GM12878 (cell line): ENCODE measurements around the gene CCDC3. TPM values are rescaled to one million over a fixed set of nuclear protein-coding genes. Genes with fewer than 3 reads are reported as not detected.

Experiments used
- ATAC-seq: fragments of 200-7000 bp; cut with Tn5 transposase; 3 replicates; pipeline ENCODE4 v1.9.1; 2020; ENCODE audit warnings: mild to moderate bottlenecking, moderate library complexity
- BruUV-seq: library from RNA; stranded (reverse); fragments of 400-500 nt; replicated peaks from 2 replicates; lab custom pipeline; 2021; lab: Mats Ljungman, UMichigan
- CTCF ChIA-PET: fragments of 300-600 bp; sonication (Branson Sonifier 250); formaldehyde crosslinking; extraction: SDS; loops from one replicate; lab custom pipeline; 2021; ENCODE audit warnings: inconsistent platforms; lab: Yijun Ruan, JAX
- POLR2A ChIA-PET: fragments of 350-600 bp; formaldehyde crosslinking; extraction: SDS; loops from one replicate; lab custom pipeline; 2021; ENCODE audit warnings: inconsistent platforms; lab: Charles Lee
- RAD21 ChIA-PET: fragments of 300-600 bp; sonication (Branson Sonifier 250); formaldehyde crosslinking; loops from one replicate; lab custom pipeline; 2023; ENCODE audit warnings: antibody characterized with exemption; ENCODE audit not compliant: unreplicated experiment; lab: Charles Lee
- SMC1A ChIA-PET: fragments of 300-600 bp; sonication (Branson Sonifier 250); formaldehyde crosslinking; loops from one replicate; lab custom pipeline; 2023; ENCODE audit not compliant: unreplicated experiment, uncharacterized antibody; lab: Charles Lee
- DNase-seq: peaks from one replicate; pipeline ENCODE4 v3.0.0-alpha.2; 2011; ENCODE audit warnings: low read depth, low spot score
- FAIRE-seq: peaks from 3 replicates; lab custom pipeline; 2011; peaks lifted over from hg19 to GRCh38; lab: Jason Lieb, UNC
- H2AFZ ChIP-seq: 2 replicates; pipeline ENCODE4 v1.6.0; 2011; ENCODE audit warnings: low read depth, low read length, control low read depth; ENCODE audit not compliant: control insufficient read depth
- H3K27ac ChIP-seq: 2 replicates; pipeline ENCODE4 v1.5.1; 2011; ENCODE audit warnings: control low read depth; ENCODE audit not compliant: control insufficient read depth, insufficient read depth
- H3K27me3 ChIP-seq, 2 experiments: replicated peaks in 1 of 2; 2 replicates each; pipeline versions ENCODE4 v1.6.0 to v1.6.1; 2011; ENCODE audit warnings: low read length in 1 of 2; ENCODE audit not compliant: control insufficient read depth in 2 of 2, insufficient read depth in 2 of 2
- H3K36me3 ChIP-seq, 2 experiments: 2 replicates each; pipeline ENCODE4 v1.5.1; 2011; ENCODE audit warnings: low read length in 1 of 2; ENCODE audit not compliant: control insufficient read depth in 2 of 2, insufficient read depth in 2 of 2
- H3K4me1 ChIP-seq: 2 replicates; pipeline ENCODE4 v1.6.1; 2011; ENCODE audit warnings: mild to moderate bottlenecking, low read length, moderate library complexity, mixed read lengths; ENCODE audit not compliant: control insufficient read depth, insufficient read depth
- H3K4me2 ChIP-seq: 2 replicates; pipeline ENCODE4 v1.6.0; 2011; ENCODE audit warnings: control low read depth; ENCODE audit not compliant: control insufficient read depth, insufficient read depth
- H3K4me3 ChIP-seq: fragments of 200-600 bp; sonication (generic); 2 replicates; pipeline ENCODE4 v1.5.1; 2016
- H3K79me2 ChIP-seq: 2 replicates; pipeline ENCODE4 v1.6.0; 2011; ENCODE audit warnings: low read length; ENCODE audit not compliant: control insufficient read depth, insufficient read depth
- H3K9ac ChIP-seq: 2 replicates; pipeline ENCODE4 v1.8.0; 2011; ENCODE audit warnings: low read length, control low read depth, mixed read lengths; ENCODE audit not compliant: control insufficient read depth, insufficient read depth
- H3K9me3 ChIP-seq: replicated peaks from 3 replicates; pipeline ENCODE4 v1.5.1; 2011; ENCODE audit warnings: mild to moderate bottlenecking, low read length; ENCODE audit not compliant: control insufficient read depth, insufficient read depth
- H4K20me1 ChIP-seq: 2 replicates; pipeline ENCODE4 v1.6.0; 2011; ENCODE audit not compliant: control insufficient read depth, insufficient read depth
- CBX5 ChIP-seq: sonication (generic); IDR thresholded peaks from 2 replicates; pipeline ENCODE4 v1.6.1; 2016; ENCODE audit warnings: low read depth, moderate library complexity, mild to moderate bottlenecking, inconsistent platforms
- CEBPB ChIP-seq, 2 experiments: fragments of 150-350 bp in 1 of 2; IDR thresholded peaks; 2 replicates each; pipeline ENCODE4 v1.6.1; 2012 to 2014; ENCODE audit warnings: low read depth in 2 of 2, low read length in 2 of 2, borderline replicate concordance in 1 of 2, inconsistent platforms in 1 of 2
- CHD2 ChIP-seq: IDR thresholded peaks from 2 replicates; pipeline ENCODE4 v1.6.1; 2011; ENCODE audit warnings: low read depth, low read length, improper control_type of control experiment, borderline replicate concordance
- CREB1 ChIP-seq: IDR thresholded peaks from 2 replicates; pipeline ENCODE4 v1.6.1; 2012; ENCODE audit warnings: low read depth, mild to moderate bottlenecking, inconsistent platforms
- DPF2 ChIP-seq: fragments of 450-650 bp; IDR thresholded peaks from 2 replicates; pipeline ENCODE4 v1.6.1; 2017; ENCODE audit warnings: mild to moderate bottlenecking
- IKZF1 ChIP-seq: fragments of 450-650 bp; conservative IDR thresholded peaks from 2 replicates; pipeline ENCODE4 v1.6.1; 2017; ENCODE audit warnings: antibody characterized with exemption, mild to moderate bottlenecking
- JUNB ChIP-seq: IDR thresholded peaks from 2 replicates; pipeline ENCODE4 v1.6.1; 2016; ENCODE audit warnings: antibody characterized with exemption, mild to moderate bottlenecking
- MXI1 ChIP-seq: fragments of 150-350 bp; IDR thresholded peaks from 2 replicates; pipeline ENCODE4 v1.6.1; 2011; ENCODE audit warnings: low read depth, mild to moderate bottlenecking, inconsistent platforms, low read length, improper control_type of control experiment
- SIX5 ChIP-seq: IDR thresholded peaks from 2 replicates; pipeline ENCODE4 v1.6.1; 2011; ENCODE audit warnings: mild to moderate bottlenecking, low read depth, low read length, moderate library complexity; ENCODE audit not compliant: severe bottlenecking
- SPI1 ChIP-seq: IDR thresholded peaks from 2 replicates; pipeline ENCODE4 v1.6.1; 2011; ENCODE audit warnings: low read depth, mild to moderate bottlenecking, low read length, moderate library complexity, borderline replicate concordance; ENCODE audit not compliant: insufficient read depth
- TARDBP ChIP-seq: IDR thresholded peaks from 2 replicates; pipeline ENCODE4 v1.6.1; 2016; ENCODE audit warnings: borderline replicate concordance
- WRNIP1 ChIP-seq: IDR thresholded peaks from 2 replicates; pipeline ENCODE4 v1.6.1; 2011; ENCODE audit warnings: low read depth, low read length, improper control_type of control experiment, borderline replicate concordance
- YBX1 ChIP-seq: fragments of 450-650 bp; IDR thresholded peaks from 2 replicates; pipeline ENCODE4 v1.6.1; 2016; ENCODE audit warnings: antibody characterized with exemption
- WGBS: methylation state at CpG from one replicate; pipeline ENCODE4 v1.1.6; 2016; ENCODE audit warnings: low lambda C conversion rate; ENCODE audit not compliant: insufficient replicate concordance, insufficient coverage; ENCODE audit errors: missing lambda C conversion rate; 5-methylcytosine and 5-hydroxymethylcytosine counted together
- in situ Hi-C: fragments of 300-500 bp; cut with MboI; formaldehyde crosslinking; loops from 9 replicates; pipeline ENCODE4 v1.14.3; 2018; ENCODE audit warnings: mixed read lengths
- intact Hi-C: fragments of 100-400 bp; cut with micrococcal nuclease; formaldehyde crosslinking; loops from one replicate; pipeline ENCODE4 v1.14.2; 2022; ENCODE audit not compliant: unreplicated experiment
- polyA plus RNA-seq, 11 experiments: library from polyadenylated mRNA; depleted of rRNA in 4 of 11; unstranded in 6 of 11; stranded (reverse) in 5 of 11; fragments of >200 nt; fragmentation: Nextera tagmentation in 4 of 11; fragmentation: Illumina TruSeq in 1 of 11; extraction: Ambion mirVana in 4 of 11; extraction: Trizol in 1 of 11; gene quantifications; 1 replicate in 1 of 11; 2 replicates in 10 of 11; pipeline versions ENCODE4 v1.2.1 to v1.2.3, GENCODE V29; 2011 to 2016; ENCODE audit warnings: inconsistent platforms in 2 of 11, missing spikeins in 2 of 11, low read depth in 1 of 11
- total RNA-seq, 4 experiments: library from RNA; depleted of rRNA in 3 of 4; stranded (reverse); fragments of >200 nt in 3 of 4; fragmentation: Illumina TruSeq in 1 of 4; extraction: Trizol in 1 of 4; gene quantifications; 2 replicates each; pipeline versions ENCODE4 v1.2.1 to v1.2.3, GENCODE V29; 2013 to 2021
- TF ChIP-seq, protein P1 (sequence below): fragments of 450-650 bp; IDR thresholded peaks from 2 replicates; pipeline ENCODE4 v1.6.1; 2016; ENCODE audit warnings: mild to moderate bottlenecking
- TF ChIP-seq, protein P2 (sequence below): IDR thresholded peaks from 2 replicates; pipeline ENCODE4 v1.6.1; 2012; ENCODE audit warnings: low read length, inconsistent platforms
- TF ChIP-seq, protein P3 (sequence below): IDR thresholded peaks from 2 replicates; pipeline ENCODE4 v1.6.1; 2012; ENCODE audit warnings: low read depth, low read length, improper control_type of control experiment
- TF ChIP-seq, protein P4 (sequence below): fragments of 450-650 bp; IDR thresholded peaks from 2 replicates; pipeline ENCODE4 v1.6.1; 2017; ENCODE audit warnings: mild to moderate bottlenecking

Gene CCDC3
- total and polyA plus RNA-seq, 10 of the 15 experiments (the other 5 are each of a cell fraction or from before 2014, with no cell fraction given), result 0.08 TPM; not detected in 9

DNA sequence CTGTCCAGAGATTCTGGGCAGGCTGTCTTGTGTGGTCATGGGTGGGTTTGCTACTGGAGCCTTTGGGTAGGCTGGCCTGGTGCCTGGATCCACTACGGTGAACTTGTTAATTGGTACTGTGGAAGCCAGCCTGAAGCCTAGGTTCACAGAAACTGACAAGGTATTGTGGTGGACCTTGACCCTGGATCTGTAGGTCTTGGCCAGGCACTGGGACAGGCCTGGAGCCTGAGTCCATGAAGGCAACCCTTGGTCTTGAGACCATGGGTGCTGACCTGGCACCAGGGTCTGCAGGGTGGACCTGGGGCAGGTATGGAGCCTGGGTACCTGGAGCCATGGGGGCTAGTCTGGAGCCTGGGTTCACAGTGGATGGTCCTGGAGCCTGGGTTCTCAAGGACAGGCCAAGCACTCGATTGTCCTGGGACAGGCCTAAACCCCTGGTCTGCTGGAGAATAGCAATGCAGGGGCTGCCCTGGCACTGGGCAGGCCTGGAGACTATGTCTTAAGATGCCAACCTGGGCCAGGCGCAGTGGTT, 85.8 kb downstream of the CCDC3 start:
- in situ Hi-C loops, result no loop called here
- ChIA-PET CTCF (interaction anchor here (1.9 kb wide), 1 partner anchor 14 kb away, joined by 10 read pairs; no protein-coding TSS in a partner anchor), RAD21 (no interaction called here), POLR2A (no interaction called here), SMC1A (no interaction called here)
- H3K4me2 ChIP-seq, result no peak overlapping the region
- H3K27ac ChIP-seq, result no peak overlapping the region
- no peak for FAIRE-seq
- no peaks in the 10 kb centered on the region for H3K9me3 ChIP-seq
- no peak for ATAC-seq
- no peak overlapping the region for H3K4me3 ChIP-seq
- H3K9ac ChIP-seq, result no peak overlapping the region
- H3K79me2 ChIP-seq, result no peaks in the 10 kb centered on the region
- BruUV-seq, result no TSS peak
- H3K27me3 ChIP-seq, result no peaks in the 10 kb centered on the region
- DNase-seq, result no peak
- H2AFZ ChIP-seq, result no peak overlapping the region
- no peaks in the 10 kb centered on the region for H4K20me1 ChIP-seq
- no peaks in the 10 kb centered on the region for H3K4me1 ChIP-seq
- intact Hi-C loops, result no loop called here
- WGBS, result 55% methylated on average over 3 of the region's 3 CpGs
- no peaks in the 10 kb centered on the region for H3K36me3 ChIP-seq
- TF ChIP-seq CBX5 (no peak), CEBPB (IDR thresholded peaks at IDR 0.05; ENCODE audit: borderline replicate concordance in 1 of 2, low read depth in 2 of 2, low read length in 2 of 2) (no peak), SPI1 (no peak), CREB1 (no peak), WRNIP1 (no peak), MXI1 (no peak), YBX1 (no peak), IKZF1 (no peak), DPF2 (no peak), CHD2 (no peak), TARDBP (no peak), SIX5 (no peak), JUNB (no peak)
- TF ChIP-seq, protein P1, sequence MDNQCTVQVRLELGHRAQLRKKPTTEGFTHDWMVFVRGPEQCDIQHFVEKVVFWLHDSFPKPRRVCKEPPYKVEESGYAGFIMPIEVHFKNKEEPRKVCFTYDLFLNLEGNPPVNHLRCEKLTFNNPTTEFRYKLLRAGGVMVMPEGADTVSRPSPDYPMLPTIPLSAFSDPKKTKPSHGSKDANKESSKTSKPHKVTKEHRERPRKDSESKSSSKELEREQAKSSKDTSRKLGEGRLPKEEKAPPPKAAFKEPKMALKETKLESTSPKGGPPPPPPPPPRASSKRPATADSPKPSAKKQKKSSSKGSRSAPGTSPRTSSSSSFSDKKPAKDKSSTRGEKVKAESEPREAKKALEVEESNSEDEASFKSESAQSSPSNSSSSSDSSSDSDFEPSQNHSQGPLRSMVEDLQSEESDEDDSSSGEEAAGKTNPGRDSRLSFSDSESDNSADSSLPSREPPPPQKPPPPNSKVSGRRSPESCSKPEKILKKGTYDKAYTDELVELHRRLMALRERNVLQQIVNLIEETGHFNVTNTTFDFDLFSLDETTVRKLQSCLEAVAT, result no peak
- TF ChIP-seq, protein P2, sequence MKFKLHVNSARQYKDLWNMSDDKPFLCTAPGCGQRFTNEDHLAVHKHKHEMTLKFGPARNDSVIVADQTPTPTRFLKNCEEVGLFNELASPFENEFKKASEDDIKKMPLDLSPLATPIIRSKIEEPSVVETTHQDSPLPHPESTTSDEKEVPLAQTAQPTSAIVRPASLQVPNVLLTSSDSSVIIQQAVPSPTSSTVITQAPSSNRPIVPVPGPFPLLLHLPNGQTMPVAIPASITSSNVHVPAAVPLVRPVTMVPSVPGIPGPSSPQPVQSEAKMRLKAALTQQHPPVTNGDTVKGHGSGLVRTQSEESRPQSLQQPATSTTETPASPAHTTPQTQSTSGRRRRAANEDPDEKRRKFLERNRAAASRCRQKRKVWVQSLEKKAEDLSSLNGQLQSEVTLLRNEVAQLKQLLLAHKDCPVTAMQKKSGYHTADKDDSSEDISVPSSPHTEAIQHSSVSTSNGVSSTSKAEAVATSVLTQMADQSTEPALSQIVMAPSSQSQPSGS, result no peak
- TF ChIP-seq, protein P3, sequence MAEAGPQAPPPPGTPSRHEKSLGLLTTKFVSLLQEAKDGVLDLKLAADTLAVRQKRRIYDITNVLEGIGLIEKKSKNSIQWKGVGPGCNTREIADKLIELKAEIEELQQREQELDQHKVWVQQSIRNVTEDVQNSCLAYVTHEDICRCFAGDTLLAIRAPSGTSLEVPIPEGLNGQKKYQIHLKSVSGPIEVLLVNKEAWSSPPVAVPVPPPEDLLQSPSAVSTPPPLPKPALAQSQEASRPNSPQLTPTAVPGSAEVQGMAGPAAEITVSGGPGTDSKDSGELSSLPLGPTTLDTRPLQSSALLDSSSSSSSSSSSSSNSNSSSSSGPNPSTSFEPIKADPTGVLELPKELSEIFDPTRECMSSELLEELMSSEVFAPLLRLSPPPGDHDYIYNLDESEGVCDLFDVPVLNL, result no peak
- TF ChIP-seq, protein P4, sequence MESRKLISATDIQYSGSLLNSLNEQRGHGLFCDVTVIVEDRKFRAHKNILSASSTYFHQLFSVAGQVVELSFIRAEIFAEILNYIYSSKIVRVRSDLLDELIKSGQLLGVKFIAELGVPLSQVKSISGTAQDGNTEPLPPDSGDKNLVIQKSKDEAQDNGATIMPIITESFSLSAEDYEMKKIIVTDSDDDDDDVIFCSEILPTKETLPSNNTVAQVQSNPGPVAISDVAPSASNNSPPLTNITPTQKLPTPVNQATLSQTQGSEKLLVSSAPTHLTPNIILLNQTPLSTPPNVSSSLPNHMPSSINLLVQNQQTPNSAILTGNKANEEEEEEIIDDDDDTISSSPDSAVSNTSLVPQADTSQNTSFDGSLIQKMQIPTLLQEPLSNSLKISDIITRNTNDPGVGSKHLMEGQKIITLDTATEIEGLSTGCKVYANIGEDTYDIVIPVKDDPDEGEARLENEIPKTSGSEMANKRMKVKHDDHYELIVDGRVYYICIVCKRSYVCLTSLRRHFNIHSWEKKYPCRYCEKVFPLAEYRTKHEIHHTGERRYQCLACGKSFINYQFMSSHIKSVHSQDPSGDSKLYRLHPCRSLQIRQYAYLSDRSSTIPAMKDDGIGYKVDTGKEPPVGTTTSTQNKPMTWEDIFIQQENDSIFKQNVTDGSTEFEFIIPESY, result no peak
